ENCODE results near the gene IL12RB1. TPM values are rescaled to one million over a fixed set of nuclear protein-coding genes. Genes with fewer than 3 reads are reported as not detected.

IL12RB1 gene
- total and polyA plus RNA-seq, 2 donors (not counting 3 experiments of a cell fraction or from before 2014, with no cell fraction given), result not detected

DNA sequence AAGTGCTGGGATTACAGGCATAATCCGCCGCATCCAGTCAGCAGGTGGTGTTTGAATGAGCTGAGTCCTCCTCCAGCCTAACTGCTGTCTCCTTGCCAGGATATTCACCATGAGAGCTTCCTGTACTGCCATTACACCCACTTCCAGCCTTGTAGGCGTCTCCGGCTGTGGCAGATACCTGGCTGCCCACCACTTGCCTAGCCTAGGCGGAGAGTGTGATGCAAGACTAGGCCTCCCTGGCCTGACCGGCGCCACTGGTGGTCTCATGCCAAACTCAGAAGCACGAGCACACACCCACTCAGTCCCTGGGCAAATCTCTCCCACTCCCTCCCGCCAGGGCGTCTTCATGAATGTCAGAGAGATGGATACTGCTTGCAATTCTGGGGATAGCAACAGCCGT is 16.6 kb downstream of the IL12RB1 start:
- Histone ChIP-seq H3K9me1 (replicated peaks; ENCODE audit: control insufficient read depth, extremely low read depth, insufficient read depth, low read length) (no peaks in the 10 kb centered on the region), H3K4me1 (ENCODE audit: control insufficient read depth, extremely low read depth, insufficient read depth, low read length) (no peaks in the 10 kb centered on the region), H3K4me2 (ENCODE audit: insufficient read depth, low read length) (no peak overlapping the region), H4K20me1 (replicated peaks; ENCODE audit: control insufficient read depth, extremely low read depth, insufficient read depth, low read length) (no peaks in the 10 kb centered on the region), H3K27ac (ENCODE audit: insufficient read depth, low read depth, low read length) (no peak overlapping the region), H3K36me3 (ENCODE audit: control insufficient read depth in 2 of 2, extremely low read depth in 1 of 2, insufficient read depth in 2 of 2, low read length in 2 of 2) (no peaks in the 10 kb centered on the region), H3K27me3 (ENCODE audit: control insufficient read depth in 2 of 2, insufficient read depth in 2 of 2, low read length in 2 of 2) (no peaks in the 10 kb centered on the region), H3K9me3 (replicated peaks; ENCODE audit: control insufficient read depth, insufficient read depth, low read length) (no peaks in the 10 kb centered on the region), H3K79me2 (ENCODE audit: control insufficient read depth, insufficient read depth, low read length) (no peaks in the 10 kb centered on the region), H2AFZ (ENCODE audit: low read depth, low read length) (no peak overlapping the region), H3K9ac (replicated peaks; ENCODE audit: extremely low read depth, insufficient read depth, low read length) (no peak overlapping the region), H3K4me3 (replicated peaks in 1 of 3; ENCODE audit: insufficient read depth in 1 of 3, low read depth in 1 of 3, low read length in 3 of 3) (no peak overlapping the region)
- FAIRE-seq (no peak), DNase-seq (ENCODE audit: low read depth, low spot score) (no peak)
- CTCF ChIA-PET, result interaction anchor here (1.1 to 1.7 kb wide), 2 partner anchors 43 to 82 kb away, joined by 3 to 5 read pairs; partner anchors contain the start of gene PIK3R2
- dilution Hi-C loops (cut with MboI; ENCODE audit: extremely low pct_ligation_motif_present, low sequenced_read_pairs), result no loop called here
- BruUV-seq (replicated peaks), result no TSS peak
- POLR2A ChIA-PET, result no interaction called here
- intact Hi-C loops (cut with micrococcal nuclease), result no loop called here
- TF ChIP-seq MYC (IDR thresholded peaks at IDR 0.05; ENCODE audit: low read depth, low read length) (no peak), EZH2 (IDR thresholded peaks at IDR 0.05; ENCODE audit: borderline replicate concordance, low read depth, low read length, severe bottlenecking) (no peak), POLR2A (IDR thresholded peaks at IDR 0.05; ENCODE audit: low read depth, low read length) (no peak), GATA2 (IDR thresholded peaks at IDR 0.05; ENCODE audit: insufficient read depth, insufficient read length, low read depth, low read length) (no peak), CTCF (IDR thresholded peaks at IDR 0.05; ENCODE audit: extremely low read depth in 1 of 2, insufficient read depth in 1 of 2, low read depth in 1 of 2, low read length in 2 of 2) (no peak), JUN (IDR thresholded peaks at IDR 0.05; ENCODE audit: borderline replicate concordance, insufficient read depth, insufficient read length, low read depth) (no peak), POLR2AphosphoS5 (IDR thresholded peaks at IDR 0.05; ENCODE audit: insufficient read depth, low read depth, low read length) (no peak), FOS (IDR thresholded peaks at IDR 0.05; ENCODE audit: borderline replicate concordance, insufficient read depth, low read length) (no peak)
- TF ChIP-seq, protein P1, sequence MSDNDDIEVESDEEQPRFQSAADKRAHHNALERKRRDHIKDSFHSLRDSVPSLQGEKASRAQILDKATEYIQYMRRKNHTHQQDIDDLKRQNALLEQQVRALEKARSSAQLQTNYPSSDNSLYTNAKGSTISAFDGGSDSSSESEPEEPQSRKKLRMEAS (IDR thresholded peaks at IDR 0.05; ENCODE audit: insufficient read depth, insufficient read length), result no peak

Data from endothelial cell of umbilical vein (primary cell).